T-helper 2 cell treated with Interferon-gamma antibody and Interleukin-4, amounts not matched to agents 5 μg/mL and 100 μg/mL, for 36 hours (primary cell): ENCODE data around the gene PCAT6.
A peak's percentile ranks its signal among the peaks of the same experiment; 100 is the strongest.
"Not testable (repeated sequence)": the region's sequence is repeated elsewhere in the genome, so short reads cannot be mapped to it uniquely, and the experiment has no call there.

ENCODE experiments used
- DNase-seq: peaks from one replicate; pipeline ENCODE4 v3.0.0; 2021; ENCODE audit warnings: low spot score
- H3K27ac Mint-ChIP-seq: one replicate; pipeline ENCODE4 v1.8.0; 2021; ENCODE audit warnings: mild to moderate bottlenecking, mixed read lengths
- H3K27me3 Mint-ChIP-seq: one replicate; pipeline ENCODE4 v1.8.0; 2021; ENCODE audit warnings: low read depth, mixed read lengths
- H3K36me3 Mint-ChIP-seq: one replicate; pipeline ENCODE4 v1.8.0; 2021; ENCODE audit warnings: low read depth, mixed read lengths
- H3K4me1 Mint-ChIP-seq: one replicate; pipeline ENCODE4 v1.8.0; 2021; ENCODE audit warnings: low read depth, mixed read lengths
- H3K4me3 Mint-ChIP-seq: one replicate; pipeline ENCODE4 v1.8.0; 2022; ENCODE audit warnings: mild to moderate bottlenecking, moderate library complexity, mixed read lengths
- H3K9me3 Mint-ChIP-seq: one replicate; pipeline ENCODE4 v1.8.0; 2021; ENCODE audit warnings: mixed read lengths

PCAT6 gene

GRCh38 chr1:202810615-202811295 is at the start of gene PCAT6:
Gene PCAT6 (plus strand): TSS chr1:202810954.
- Mint-ChIP-seq H3K27me3 (peaks cover 25% of the 10 kb centered on the region), H3K9me3 (no peaks in the 10 kb centered on the region), H3K4me3 (peak within 1 kb of the TSS; percentile 91), H3K4me1 (peaks cover 36% of the 10 kb centered on the region), H3K36me3 (peaks cover 2% of the 10 kb centered on the region), H3K27ac (peak within 1 kb of the TSS; percentile 92)
- peak; percentile 91 for DNase-seq

GRCh38 chr1:202762019-202762418 is 48.7 kb upstream of the PCAT6 start:
- Mint-ChIP-seq H3K27me3 (no peaks in the 10 kb centered on the region), H3K9me3 (no peaks in the 10 kb centered on the region), H3K36me3 (peaks cover 46% of the 10 kb centered on the region), H3K27ac (peak overlapping the region; percentile 51), H3K4me1 (peaks cover 1% of the 10 kb centered on the region), H3K4me3 (no peak overlapping the region)
- DNase-seq = no peak

- no peaks in the 10 kb centered on the region for H3K9me3 Mint-ChIP-seq
- H3K4me3 Mint-ChIP-seq = no peak overlapping the region
- peaks cover 44% of the 10 kb centered on the region for H3K36me3 Mint-ChIP-seq
- H3K4me1 Mint-ChIP-seq = peaks cover 1% of the 10 kb centered on the region
- no peak for DNase-seq
- no peak overlapping the region for H3K27ac Mint-ChIP-seq
- no peaks in the 10 kb centered on the region for H3K27me3 Mint-ChIP-seq
These were observed 45.0 kb upstream of the PCAT6 start for GRCh38 chr1:202765721-202766120.

- Mint-ChIP-seq H3K27ac (no peak overlapping the region), H3K4me1 (no peaks in the 10 kb centered on the region), H3K27me3 (no peaks in the 10 kb centered on the region), H3K36me3 (peaks cover 45% of the 10 kb centered on the region), H3K9me3 (no peaks in the 10 kb centered on the region), H3K4me3 (no peak overlapping the region)
- no peak for DNase-seq
These were observed 40.6 kb upstream of the PCAT6 start for GRCh38 chr1:202770135-202770534.

DNA sequence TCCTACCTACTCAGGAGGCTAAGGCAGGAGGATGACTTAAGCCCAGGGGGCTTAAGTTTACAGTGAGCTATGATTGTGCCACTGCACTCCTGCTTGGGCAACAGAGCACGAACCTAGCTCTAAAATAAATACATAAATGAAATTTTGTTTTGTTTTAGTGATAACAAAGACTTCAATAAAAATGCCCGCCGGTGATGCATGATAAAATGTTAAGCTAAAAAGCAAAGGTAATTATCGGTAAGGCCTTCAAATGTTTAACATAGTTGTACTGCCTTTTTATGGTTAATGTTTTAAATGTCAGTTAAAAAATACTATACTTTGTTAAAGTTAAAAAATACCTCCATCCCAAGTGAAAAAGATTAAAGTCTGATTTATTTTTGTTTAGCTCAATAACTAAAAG is 29.6 kb upstream of the PCAT6 start:
- no peak overlapping the region for H3K4me3 Mint-ChIP-seq
- H3K27me3 Mint-ChIP-seq = no peaks in the 10 kb centered on the region
- peaks cover 5% of the 10 kb centered on the region for H3K4me1 Mint-ChIP-seq
- H3K36me3 Mint-ChIP-seq = peaks cover 5% of the 10 kb centered on the region
- DNase-seq = no peak
- no peak overlapping the region for H3K27ac Mint-ChIP-seq
- H3K9me3 Mint-ChIP-seq = no peaks in the 10 kb centered on the region

GRCh38 chr1:202786804-202787203 is 23.9 kb upstream of the PCAT6 start:
- Mint-ChIP-seq H3K36me3 (peaks cover 5% of the 10 kb centered on the region), H3K4me3 (no peak overlapping the region), H3K9me3 (no peaks in the 10 kb centered on the region), H3K27me3 (no peaks in the 10 kb centered on the region), H3K4me1 (peaks cover 2% of the 10 kb centered on the region), H3K27ac (no peak overlapping the region)
- DNase-seq = no peak

- no peaks in the 10 kb centered on the region for H3K27me3 Mint-ChIP-seq
- H3K27ac Mint-ChIP-seq = no peak overlapping the region
- peaks cover 5% of the 10 kb centered on the region for H3K36me3 Mint-ChIP-seq
- H3K4me3 Mint-ChIP-seq = no peak overlapping the region
- DNase-seq = no peak
- no peaks in the 10 kb centered on the region for H3K9me3 Mint-ChIP-seq
- peaks cover 2% of the 10 kb centered on the region for H3K4me1 Mint-ChIP-seq
These were observed 22.0 kb upstream of the PCAT6 start for GRCh38 chr1:202788800-202789199.

- no peak for DNase-seq
- Mint-ChIP-seq H3K27ac (no peak overlapping the region), H3K4me1 (peaks cover 2% of the 10 kb centered on the region), H3K9me3 (no peaks in the 10 kb centered on the region), H3K27me3 (no peaks in the 10 kb centered on the region), H3K4me3 (no peak overlapping the region), H3K36me3 (peaks cover 5% of the 10 kb centered on the region)
These were observed 19.5 kb upstream of the PCAT6 start for GRCh38 chr1:202791077-202791747.

- H3K27me3 Mint-ChIP-seq = no peaks in the 10 kb centered on the region
- H3K36me3 Mint-ChIP-seq = peaks cover 1% of the 10 kb centered on the region
- no peaks in the 10 kb centered on the region for H3K9me3 Mint-ChIP-seq
- DNase-seq = no peak
- H3K4me1 Mint-ChIP-seq = peaks cover 9% of the 10 kb centered on the region
- H3K27ac Mint-ChIP-seq = no peak overlapping the region
- H3K4me3 Mint-ChIP-seq = no peak overlapping the region
These were observed 16.6 kb upstream of the PCAT6 start for GRCh38 chr1:202794051-202794740.

- H3K4me3 Mint-ChIP-seq, H3K4me1 Mint-ChIP-seq, H3K27ac Mint-ChIP-seq, H3K27me3 Mint-ChIP-seq, H3K9me3 Mint-ChIP-seq, H3K36me3 Mint-ChIP-seq, DNase-seq: not testable (repeated sequence)
These were observed 15.8 kb upstream of the PCAT6 start for GRCh38 chr1:202794931-202795330.

- Mint-ChIP-seq H3K4me3 (no peak overlapping the region), H3K27me3 (no peaks in the 10 kb centered on the region), H3K36me3 (peaks cover 11% of the 10 kb centered on the region), H3K4me1 (peaks cover 11% of the 10 kb centered on the region), H3K9me3 (no peaks in the 10 kb centered on the region), H3K27ac (no peak overlapping the region)
- DNase-seq = no peak
These were observed 14.1 kb upstream of the PCAT6 start for GRCh38 chr1:202796670-202797069.

DNA sequence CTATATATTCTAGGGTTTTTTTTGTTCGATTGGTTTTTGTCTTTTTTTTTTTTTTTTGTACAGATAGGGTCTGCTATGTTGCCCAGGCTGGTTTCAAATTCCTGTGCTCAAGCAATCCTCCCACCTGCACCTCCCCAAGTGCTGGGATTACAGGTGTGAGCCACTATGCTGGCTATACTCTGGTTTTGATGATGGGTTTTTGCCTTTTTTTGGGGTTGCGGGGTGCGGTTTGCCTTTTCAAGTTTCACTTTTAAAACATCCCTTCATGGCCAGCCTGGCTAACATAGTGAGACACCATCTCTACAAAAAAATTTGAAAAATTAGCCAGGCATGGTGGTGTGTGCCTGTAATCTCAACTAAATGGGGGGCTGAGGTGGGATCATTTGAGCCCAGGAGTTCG is 12.5 kb upstream of the PCAT6 start:
- Mint-ChIP-seq H3K36me3 (peaks cover 13% of the 10 kb centered on the region), H3K27ac (no peak overlapping the region), H3K4me1 (peaks cover 24% of the 10 kb centered on the region)

DNA sequence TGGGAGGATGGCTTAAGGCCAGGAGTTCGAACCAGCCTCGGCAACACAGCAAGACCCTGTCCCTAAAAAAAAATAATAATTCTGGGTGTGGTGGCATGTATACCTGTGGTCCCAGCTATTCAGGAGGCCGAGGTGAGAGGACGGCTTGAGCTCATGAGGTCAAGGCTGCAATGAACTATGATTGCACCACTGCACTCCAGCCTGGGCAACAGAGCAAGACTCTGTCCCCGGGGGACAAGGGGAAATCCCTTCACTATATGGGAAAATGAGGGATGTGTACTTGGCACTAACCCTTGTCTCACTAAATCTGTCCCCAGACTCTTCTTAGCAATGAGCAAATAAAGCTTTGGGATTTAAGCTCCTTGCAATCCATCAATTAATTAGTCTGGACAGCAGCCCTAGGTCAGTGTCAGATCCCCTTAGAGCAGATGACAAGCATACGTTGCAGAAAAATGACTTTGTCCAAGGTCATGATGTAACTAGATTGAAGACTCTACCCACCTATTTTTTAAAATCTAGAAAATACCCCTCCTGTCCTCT is 11.9 kb upstream of the PCAT6 start:
- no peak overlapping the region for H3K4me3 Mint-ChIP-seq
- H3K9me3 Mint-ChIP-seq = no peaks in the 10 kb centered on the region
- no peaks in the 10 kb centered on the region for H3K27me3 Mint-ChIP-seq
- H3K36me3 Mint-ChIP-seq = peaks cover 13% of the 10 kb centered on the region
- DNase-seq = no peak
- peaks cover 27% of the 10 kb centered on the region for H3K4me1 Mint-ChIP-seq
- no peak overlapping the region for H3K27ac Mint-ChIP-seq

More for the DNA sequence above, 12.5 kb upstream of the PCAT6 start:
- no peaks in the 10 kb centered on the region for H3K27me3 Mint-ChIP-seq
- H3K9me3 Mint-ChIP-seq = no peaks in the 10 kb centered on the region
- no peak overlapping the region for H3K4me3 Mint-ChIP-seq
- DNase-seq = no peak

DNA sequence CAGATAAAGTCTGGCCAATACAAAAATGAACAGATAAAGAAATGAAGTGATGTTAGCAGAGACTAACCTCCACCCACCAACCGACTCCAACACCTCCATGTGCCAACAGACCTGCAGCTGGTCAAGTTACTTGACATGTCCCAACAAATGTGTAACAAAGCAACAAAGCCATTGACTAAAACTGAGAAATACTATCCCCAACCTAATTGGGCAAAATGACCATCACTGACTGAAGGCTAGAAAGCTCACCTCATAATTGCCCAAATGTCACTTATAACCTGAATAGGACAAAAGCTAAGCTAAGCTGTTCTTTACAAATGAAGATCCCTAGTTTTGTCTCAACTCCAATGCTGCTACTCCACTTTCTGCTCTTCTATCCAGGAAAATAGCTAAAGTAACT is 10.0 kb upstream of the PCAT6 start:
- H3K4me1 Mint-ChIP-seq = peaks cover 40% of the 10 kb centered on the region
- H3K9me3 Mint-ChIP-seq = no peaks in the 10 kb centered on the region
- H3K36me3 Mint-ChIP-seq = peaks cover 13% of the 10 kb centered on the region
- no peak for DNase-seq
- no peaks in the 10 kb centered on the region for H3K27me3 Mint-ChIP-seq
- no peak overlapping the region for H3K27ac Mint-ChIP-seq
- H3K4me3 Mint-ChIP-seq = no peak overlapping the region
